HG03135 (cell line): ENCODE data around the gene CCDC88B.
"Not testable (repeated sequence)": the region's sequence is repeated elsewhere in the genome, so short reads cannot be mapped to it uniquely, and the experiment has no call there.

ENCODE experiments used
- ATAC-seq: cut with Tn5 transposase; IDR thresholded peaks from one replicate; pipeline ENCODE4 v1.9.1; 2021; ENCODE audit warnings: mild to moderate bottlenecking, moderate library complexity; ENCODE audit not compliant: unreplicated experiment

The CCDC88B gene

DNA sequence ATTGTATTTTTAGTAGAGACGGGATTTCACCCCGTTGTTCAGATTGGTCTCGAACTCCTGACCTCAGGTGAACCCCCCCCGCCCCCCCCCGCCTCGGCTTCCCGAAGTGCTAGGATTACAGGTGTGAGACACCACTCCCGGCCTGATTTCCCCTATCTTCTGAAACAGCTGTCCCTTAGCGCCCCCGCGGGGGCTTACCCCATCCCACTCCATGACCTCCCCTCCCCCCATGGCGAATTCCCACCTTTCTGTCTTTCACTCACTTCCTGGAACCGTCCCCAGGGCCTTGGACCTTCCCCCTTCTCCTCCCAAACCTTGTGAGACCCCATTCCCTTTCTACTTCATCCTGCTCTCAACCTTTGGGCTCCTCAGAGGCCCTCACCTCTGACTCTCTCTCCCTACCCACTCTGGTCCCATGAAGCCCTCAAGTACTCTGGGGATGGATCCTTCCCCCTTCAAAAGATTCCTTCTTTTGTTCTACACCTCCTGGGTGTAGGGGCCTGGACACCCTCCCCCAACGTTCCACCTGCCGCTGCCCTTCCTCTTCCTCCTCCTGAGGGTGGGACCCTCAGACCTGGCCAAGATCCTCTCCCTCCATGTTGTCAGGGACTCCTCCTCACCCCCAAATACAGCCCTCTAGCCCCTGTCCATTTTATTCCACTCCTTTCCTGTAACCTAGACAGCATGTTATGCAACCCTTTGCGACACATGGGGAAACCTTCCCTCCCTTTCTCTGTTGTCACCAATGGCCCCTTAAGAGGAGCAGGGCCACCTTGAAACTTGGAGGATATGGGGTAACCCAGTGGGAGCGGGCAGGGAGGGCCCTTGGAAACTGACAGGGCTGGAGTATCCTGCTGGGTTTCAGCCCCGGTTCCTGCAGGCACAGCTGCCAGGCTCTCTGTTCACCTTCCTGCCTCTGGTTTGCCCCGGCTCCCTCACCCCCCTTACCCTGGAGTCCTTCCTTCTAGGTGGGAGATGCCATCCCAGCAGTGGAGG lies 20.9 kb upstream of the CCDC88B start:
- no peak for ATAC-seq

DNA sequence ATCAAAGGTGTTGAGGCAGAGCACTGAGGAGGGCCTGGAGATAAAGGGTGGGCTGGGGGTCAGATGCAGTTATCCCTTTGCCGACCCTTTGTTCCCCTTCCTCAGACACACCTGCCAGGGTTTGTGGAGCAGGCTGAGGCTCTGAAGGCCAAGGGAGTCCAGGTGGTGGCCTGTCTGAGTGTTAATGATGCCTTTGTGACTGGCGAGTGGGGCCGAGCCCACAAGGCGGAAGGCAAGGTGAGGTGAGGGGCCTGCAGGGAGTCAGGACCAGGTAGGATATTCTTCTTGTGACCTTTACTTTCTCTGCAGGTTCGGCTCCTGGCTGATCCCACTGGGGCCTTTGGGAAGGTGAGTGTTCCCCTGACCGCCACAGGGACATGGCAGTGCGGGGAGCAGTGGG lies 19.4 kb upstream of the CCDC88B start:
- ATAC-seq: no peak

DNA sequence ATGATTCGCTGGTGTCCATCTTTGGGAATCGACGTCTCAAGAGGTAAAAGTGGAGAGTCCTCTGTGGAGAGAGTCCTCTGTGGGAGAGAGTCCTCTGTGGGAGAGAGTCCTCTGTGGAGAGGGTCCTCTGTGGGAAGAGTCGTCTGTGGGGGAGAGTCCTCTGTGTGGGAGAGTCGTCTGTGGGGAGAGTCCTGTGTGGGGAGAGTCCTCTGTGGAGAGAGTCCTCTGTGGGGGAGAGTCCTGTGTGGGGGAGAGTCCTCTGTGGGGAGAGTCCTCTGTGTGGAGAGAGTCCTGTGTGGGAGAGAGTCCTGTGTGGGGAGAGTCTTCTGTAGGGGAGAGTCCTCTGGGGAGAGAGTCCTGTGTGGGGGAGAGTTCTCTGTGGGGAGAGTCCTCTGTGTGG lies 19.0 kb upstream of the CCDC88B start:
- no peak for ATAC-seq

DNA sequence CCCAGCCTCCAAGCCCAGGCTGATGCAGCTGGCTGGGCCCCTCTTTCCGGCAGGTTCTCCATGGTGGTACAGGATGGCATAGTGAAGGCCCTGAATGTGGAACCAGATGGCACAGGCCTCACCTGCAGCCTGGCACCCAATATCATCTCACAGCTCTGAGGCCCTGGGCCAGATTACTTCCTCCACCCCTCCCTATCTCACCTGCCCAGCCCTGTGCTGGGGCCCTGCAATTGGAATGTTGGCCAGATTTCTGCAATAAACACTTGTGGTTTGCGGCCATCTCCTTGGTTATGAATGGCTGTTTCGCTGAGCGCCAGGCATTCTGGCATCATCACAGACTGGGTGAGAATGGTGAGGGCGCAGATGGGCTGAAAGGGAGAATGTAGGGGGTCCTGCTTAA lies 18.5 kb upstream of the CCDC88B start:
- ATAC-seq: no peak

DNA sequence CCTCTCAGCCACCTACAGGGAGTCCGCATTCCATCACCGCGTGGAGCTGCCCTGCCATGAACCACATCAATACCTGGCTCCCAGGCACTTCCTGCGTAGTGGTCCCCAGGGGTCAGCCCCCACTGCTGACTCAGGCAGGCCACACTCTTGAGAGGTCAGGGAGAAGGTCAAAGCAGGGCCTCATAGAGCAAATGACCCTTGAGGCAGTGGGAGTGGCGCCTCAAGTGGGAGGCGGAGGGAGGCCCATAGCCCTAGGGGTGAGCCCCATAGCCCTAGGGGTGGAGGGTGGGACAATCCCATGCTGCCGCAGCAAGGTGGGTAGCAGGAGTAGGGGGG lies 17.1 kb upstream of the CCDC88B start:
- ATAC-seq: no peak

DNA sequence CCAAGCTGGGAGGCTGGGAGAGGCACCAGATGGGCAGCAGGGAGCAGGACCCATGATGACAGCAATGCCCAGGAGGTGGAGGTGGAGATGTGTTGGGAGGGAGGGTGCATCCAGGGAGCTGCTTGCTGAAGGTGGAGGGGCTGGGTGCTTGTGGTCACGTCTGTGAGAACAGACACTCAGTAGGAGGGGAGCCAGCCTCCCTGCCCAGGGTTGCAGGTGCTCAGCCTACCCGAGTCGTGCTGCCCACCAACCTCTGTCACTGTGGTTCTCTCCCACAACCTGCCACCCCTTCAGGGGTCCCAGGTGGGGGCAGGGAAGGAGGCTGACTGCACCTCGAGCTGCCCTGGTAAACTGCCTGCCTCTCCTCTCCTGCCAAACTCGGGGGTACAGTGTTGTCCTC lies 16.6 kb upstream of the CCDC88B start:
- ATAC-seq: no peak

DNA sequence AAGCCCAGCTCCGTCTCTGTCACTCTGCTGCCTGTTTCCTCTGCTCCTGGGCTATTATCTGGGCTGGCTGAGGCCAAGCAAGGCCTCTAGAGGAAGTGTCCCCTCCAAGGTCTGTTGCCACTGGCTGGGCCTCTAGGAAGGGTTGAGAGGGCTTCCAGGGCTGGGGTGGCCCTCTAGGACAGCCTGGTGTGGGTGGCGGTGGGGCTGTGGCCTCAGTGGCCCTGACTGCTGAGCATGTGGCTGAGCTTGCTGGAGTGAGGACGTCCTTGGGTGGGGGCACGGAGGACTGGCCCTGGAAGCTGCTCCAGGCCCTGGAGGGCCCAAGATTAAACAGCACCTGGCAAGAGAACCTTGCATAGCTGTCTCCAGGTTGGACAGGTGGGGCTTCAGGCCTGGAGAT lies 16.0 kb upstream of the CCDC88B start:
- ATAC-seq: not testable (repeated sequence)

DNA sequence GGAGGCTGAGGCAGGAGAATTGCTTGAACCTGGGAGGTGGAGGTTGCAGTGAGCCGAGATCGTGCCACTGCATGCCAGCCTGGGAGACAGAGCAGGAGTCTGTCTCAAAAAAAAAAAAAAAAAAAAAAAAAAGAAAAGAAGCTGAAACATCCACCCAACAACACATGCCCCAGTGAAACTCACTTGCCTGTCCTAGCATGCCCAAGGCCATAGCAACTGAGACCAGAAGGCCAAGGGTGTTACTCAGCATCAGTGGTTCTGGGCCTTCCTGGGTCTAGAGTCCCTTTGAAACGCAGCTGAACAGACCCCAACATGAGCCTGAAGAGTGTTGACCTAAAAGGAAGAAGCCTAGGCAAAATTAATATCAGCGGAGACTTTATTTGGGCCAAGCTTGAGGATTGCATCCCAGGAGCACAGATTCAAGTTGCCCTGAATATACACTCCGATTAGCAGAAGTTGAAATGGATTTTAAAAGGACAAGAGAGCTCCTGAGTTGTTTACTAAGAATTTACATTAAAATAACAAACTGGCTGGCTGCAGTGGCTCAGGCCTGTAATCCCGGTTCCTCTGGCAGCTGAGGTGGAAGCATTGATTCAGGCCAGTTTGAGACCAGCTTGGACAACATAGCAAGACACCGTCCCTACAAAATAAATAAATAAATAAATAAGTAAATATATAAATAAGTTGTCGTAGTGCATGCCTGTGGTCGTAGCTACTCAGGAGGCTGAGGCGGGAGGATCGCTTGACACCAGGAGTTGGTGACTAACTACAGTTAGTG lies 15.1 kb upstream of the CCDC88B start:
- ATAC-seq: no peak

DNA sequence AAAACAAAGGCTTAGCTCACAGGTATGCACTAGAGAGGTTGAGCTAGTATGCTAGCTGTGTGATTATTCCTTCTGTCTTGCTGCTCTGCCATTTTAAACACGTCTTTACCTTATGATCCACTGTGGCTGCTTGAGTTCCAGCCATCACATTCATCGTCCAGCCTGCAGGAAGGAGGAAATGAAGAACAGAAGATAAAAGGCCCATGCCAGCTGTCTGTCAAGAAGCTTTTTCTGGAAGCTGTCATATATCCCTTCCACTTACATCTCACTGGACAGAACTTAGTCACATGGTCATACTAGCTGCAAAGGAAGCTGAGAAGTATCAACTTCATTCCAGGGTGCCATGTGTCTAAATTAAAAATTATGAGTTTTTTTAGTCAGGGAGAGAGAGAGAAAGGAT lies 12.6 kb upstream of the CCDC88B start:
- no peak for ATAC-seq

DNA sequence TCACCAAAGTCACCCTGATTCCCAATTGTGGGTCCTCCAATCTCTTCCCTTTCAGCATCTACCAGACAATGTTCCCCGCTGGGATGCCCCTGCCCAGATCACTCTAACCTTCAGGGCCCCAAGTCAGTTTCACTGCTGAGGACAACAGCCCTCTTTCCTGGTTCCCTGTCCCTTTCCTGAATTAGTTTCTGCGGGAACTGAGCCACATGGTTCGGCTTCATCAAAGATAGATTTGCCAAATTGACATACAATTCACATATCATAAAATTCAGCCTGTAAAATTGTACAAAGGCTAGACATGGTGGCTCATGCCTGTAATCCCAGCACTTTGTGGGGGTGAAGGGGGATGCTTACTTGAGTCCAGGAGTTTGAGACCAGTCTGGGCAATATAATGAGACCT lies 12.0 kb upstream of the CCDC88B start:
- ATAC-seq: no peak

DNA sequence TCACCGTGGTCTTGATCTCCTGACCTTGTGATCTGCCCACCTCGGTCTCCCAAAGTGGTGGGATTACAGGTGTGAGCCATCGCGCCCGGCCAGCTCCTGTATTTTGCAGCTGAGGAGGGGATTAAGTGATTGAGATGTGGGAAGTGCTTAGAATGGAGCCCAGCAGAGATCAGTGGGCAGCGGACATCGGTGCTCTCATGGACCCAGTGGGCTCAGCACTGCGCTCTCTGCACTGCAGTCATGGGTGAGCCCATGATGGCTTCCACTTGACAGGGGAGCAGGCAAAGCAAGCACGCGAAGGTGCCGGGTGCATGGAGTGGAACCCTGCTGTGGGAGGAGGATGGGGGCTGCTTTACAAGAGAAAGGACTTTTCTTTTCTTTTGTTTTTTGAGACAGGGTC lies 9.1 kb upstream of the CCDC88B start:
- no peak for ATAC-seq

DNA sequence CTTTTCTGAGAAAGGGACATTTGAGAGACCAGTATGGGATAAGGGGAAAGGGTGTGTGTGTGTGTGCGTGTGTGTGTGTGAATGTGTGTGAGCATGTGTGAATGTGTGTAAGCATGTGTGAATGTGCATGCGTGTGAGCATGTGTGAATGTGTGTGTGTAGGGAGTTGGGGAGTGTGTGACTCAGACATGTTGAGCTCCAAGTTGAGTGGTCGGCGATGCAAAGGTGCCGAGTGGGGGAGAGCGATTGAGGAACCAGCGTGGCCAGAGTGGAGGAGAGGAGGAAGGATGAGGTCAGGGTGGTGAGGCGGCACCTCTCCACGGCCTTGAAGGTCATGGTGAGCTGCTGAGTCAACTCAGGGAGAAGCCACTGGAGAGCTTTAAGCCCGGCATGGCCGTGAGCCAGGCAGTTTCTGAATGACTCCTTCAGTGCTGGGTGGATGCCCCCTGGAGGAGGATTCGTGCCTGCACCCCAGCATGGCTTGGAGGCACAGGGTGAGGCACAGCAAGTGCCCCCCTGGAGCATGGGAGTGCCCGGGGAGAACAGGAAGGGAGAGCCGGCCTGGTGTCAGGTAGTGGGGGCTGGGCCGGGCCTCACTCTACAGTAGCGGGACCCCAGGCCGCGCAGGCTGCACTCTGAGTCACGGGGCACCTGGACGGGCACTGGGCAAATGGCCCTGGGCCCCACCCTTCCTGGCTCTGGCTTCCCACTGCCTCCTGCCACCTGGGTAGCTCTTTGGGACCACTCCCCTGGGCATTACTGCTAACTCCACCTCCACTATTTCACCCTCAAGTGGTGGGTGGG lies 8.2 kb upstream of the CCDC88B start:
- ATAC-seq: no peak

DNA sequence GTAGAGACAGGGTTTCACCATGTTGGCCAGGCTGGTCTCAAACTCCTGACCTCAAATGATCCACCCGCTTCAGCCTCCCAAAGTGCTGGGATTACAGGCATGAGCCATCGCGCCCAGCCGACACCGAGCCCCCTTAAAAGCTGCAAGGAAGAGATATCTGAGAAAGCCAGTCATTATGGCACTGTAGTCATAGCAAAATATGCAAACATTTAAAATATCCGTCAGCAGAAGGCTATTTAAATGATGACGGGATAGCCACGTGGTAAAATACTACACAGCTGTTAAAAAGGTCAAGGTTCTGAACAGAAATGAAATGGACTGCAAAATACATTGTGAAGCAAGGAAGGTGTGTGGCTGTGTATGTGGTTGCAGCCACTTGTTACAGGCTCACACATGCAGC lies 6.4 kb upstream of the CCDC88B start:
- no peak for ATAC-seq

DNA sequence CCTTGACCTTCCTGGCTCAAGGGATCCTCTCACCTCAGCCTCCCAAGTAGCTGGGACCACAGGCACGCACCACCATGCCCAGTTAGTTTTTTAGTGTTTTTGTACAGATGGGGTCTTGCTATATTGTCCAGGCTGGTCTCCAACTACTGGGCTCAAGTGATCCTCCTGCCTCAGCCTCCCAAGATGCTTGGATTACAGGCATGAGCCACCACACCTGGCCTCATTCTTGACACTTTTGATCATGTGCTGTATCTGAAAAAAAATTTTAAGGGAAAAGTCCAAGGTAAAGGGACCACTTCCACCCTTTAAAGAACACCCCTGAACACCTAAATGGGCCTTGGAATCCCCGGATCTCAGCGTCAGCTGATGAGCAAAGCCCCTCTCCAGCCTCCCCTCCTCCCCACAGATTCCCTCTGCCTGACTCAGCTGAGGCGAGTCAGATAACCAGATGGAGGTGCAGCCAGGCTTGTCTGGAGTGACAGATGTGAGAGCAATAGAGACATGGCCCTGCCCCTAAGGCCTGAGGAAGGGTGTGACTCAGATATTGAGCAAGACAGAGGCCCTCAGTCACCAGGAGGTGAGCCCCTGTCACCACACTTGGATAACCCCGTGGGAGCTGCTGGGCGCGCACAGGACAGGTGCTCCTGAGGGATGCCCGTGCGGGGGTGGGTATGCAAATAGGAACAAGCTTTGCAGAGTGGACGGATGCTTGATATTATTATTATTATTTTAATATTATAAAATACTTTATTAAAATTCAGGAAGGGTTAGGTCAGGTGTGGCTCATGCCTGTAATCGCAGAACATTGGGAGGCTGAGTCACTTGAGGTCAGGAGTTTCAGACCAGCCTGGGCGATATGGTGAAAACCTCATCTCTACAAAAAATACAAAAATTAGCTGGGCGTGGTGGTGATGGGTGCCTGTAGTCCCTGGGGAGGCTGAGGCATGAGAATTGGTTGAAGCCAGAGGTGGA lies 5.0 kb upstream of the CCDC88B start:
- ATAC-seq: peak; percentile 70

DNA sequence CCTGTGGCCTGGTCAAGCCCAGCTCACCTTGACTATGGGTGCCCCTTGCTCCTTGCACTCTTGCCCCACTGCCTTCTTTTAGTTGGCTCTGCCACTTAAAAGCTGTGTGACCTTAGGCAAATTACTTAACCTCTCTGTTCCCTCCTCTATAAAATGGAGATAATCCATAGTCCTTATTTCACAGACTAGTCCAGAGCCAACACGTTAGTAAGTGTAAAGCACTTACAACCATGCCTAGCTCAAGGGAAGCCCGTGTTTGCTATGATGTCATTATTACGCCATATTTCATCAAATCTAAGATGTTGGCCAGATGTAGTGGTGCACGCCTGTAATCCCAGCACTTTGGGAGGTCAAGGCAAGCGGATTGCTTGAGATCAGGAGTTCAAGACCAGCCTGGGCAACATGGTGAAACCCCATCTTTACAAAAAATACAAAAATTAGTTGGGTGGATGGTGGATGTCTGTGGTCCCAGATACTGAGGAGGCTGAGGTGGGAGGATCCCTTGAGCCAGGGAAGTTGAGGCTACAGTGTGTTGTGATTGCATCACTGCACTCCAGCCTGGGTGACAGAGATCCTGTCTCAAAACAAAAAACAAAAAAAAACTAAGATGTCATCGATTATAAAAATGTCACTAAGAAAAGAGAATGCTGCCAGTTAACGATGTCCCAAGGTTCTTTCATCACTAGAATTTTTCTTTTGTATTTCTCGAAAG lies 2.3 kb upstream of the CCDC88B start:
- ATAC-seq: no peak

DNA sequence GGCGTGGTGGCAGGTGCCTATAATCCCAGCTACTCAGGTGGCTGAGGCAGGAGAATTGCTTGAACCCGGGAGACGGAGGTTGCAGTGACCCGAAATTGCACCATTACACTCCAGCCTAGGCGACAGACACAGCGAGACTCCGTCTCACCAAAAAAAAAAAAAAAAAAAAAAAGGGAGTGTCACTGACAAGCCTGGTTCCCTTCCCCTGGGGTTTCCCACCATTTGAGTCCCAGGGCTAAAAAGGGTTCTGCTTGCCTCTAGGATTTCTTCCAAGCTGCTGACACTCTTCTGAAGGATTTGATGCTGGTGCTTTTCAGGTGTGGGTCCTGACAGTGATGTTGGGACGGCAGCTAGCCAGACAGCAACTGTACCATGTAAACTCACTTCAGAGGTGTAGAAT lies 1.3 kb upstream of the CCDC88B start:
- no peak for ATAC-seq

DNA sequence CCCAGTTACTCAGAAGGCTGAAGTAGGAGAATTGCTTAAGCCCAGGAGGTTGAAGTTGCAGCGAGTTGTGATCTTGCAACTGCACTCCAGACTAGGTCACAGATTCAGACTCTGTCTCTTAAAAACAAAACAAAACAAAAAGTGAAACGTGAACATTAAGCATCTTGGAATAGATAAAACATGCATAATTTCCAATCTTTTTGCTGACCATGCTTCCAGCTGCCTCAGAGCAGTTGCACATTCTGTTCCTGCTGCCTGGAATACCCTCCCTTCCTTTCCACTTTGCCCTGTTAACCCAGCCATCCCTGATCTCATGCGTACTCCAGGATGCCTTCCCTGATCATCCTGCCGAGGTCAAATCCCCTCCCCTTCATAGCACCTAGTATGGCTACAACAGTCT lies 718 bp upstream of the CCDC88B start:
- no peak for ATAC-seq

DNA sequence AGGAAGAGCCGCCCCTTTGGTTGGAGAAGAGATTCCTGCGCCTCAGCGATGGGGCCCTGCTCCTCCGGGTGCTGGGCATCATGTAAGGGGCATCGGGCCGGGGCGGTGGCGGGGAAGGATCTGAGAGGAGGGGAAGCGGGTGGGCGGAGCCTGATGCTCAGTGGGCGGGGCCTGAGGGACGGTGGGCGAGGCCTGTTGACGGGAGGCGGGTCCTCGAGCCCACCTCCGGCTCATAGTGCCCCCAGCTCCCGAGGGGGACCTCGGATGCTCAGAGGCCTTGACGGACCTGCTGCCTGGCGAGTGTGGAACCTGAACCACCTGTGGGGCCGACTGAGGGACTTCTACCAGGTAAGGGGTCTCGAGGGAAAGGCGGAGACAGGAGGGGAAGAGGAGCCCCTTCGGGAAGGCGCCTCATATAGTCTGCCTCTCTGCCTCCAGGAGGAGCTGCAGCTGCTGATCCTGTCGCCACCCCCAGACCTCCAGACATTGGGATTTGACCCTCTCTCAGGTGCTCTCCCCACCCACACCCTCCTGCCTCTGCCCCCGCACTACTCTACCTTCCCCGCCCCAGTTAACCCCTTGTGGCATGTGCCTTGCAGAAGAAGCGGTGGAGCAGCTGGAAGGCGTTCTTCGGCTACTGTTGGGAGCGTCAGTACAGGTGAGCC lies 799 bp downstream of the CCDC88B start:
- ATAC-seq: peak; percentile 29

DNA sequence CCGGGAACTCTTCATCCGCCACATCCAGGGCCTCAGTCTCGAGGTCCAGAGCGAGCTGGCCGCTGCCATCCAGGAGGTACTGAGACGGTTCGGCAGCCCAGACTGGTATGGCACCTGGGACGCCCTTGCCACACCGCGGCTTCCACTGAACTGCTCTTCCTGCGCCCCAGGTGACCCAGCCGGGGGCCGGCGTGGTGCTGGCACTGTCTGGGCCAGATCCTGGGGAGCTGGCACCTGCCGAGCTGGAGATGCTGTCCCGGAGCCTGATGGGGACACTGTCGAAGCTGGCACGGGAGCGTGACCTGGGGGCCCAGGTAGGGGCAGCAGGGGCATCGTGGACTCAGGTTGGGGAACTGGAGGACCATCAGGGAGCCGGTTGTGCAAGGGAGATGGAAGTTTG lies 1.4 kb downstream of the CCDC88B start:
- no peak for ATAC-seq
